Stimulated activated CD8-positive, alpha-beta memory T cell treated with anti-CD3 and anti-CD28 coated beads, Interleukin-15, amount 100 ng/mL, for 4 hours (primary cell): ENCODE data around the gene TPRG1.

Experiments used
- DNase-seq, 2 donors: peaks; one replicate each; pipeline ENCODE4 v3.0.0-alpha.2; 2020; ENCODE audit warnings: low read depth in 2 of 2

Gene TPRG1

DNA sequence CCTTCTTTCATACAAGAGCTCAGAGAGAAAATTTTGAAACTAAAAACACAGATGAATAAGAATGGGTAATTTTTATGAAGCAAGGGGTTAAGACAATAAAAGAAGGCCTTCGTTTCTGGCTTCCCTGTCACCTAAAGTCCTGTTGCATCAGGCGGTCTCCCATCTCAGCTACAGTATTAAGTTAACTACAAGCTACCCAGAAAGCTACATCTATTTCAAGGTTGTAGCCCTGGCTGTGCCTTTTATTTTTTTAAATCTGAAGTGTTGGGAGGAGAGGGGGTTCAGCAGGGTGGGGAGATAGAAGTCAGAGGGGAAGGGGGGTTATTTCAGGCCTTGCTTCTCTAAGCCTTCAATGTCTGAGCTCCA is 183.3 kb downstream of the TPRG1 start:
- no peak for DNase-seq

DNA sequence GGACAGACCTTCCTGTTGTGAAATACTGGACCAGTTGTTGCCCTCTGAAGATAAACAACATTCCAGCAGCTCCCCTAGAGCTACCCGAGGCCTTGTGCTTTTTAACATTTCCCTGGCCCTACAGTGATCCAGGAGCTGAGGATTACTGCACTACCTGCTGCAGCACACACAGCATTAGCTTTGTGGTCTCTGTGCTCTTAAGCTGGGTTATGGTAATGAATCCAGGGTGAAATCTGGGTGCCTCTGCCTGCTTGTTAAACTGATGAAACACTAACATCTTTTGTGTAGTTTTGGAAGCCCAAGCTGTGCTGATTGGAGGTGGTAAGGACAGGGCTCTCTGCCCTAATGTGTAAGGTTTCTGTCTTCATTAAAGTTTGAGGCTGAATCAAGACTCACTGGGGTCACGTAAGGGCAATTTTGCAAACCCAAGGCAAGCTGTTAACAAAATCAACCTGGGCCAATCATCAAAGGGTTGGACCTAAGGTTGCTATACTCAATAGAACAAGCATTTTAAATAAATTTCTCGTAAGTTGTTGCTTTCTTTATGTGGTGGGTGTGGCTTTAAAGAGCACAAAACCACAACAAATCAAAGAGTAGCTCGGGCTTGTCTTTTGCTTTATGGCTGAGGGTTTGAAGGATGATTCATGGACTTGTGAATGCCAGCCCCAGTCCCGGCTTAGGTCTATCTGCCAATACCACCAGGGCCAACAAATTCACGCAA is 183.9 kb downstream of the TPRG1 start:
- peak; percentile 5 to 25 for DNase-seq

DNA sequence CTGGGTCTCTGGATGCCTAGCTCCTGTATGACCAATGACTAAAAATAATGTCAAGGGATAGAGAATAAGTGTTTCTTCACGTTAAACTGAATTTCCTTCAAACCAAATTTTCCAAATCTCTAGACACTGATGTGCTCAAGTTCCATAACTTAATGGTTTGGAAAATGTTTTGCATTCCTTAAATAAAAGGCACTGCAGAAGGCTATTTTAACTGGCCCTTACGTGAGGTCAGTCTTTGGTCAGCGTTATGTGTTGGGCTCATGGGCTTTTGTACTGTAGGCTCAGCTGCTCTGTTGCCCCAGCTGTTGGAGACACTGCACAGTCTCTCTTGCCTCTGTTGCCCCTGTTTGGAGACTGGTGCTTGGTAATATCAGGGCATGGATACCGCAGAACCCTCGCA is 188.5 kb downstream of the TPRG1 start:
- no peak for DNase-seq

DNA sequence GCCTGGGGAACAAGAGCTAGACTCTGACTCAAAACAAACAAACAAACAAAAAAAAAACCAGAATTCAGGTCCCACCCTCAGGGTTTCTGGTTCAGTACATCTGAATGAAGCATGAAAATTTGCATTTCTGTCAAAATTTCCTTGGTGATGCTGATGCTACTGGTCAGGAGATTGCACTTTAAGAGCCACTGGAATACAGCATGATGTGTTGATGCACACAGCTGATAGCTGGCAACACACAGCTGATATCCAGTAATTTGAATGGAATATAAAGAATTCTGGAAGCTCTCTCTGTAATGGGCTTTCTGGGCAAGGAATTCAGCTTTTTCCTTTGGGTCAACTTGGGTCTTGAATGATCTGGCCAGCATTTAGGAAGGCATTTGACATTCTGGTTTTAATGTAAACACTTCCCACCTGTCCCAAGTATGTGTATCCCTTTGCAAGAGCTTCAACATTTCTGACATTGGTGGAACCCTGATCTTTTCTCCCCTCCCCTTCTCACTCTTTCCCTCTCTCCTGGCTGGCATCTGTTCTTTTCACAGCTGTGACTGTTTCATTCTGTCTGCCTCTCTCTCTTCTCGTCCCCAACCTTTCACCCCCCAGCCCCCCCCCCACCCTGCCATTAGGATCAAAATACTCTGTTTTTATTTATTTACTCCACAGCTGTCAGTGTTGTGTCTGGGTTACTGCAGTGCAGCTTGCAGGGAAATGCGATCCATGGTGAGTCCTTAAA is 189.5 kb downstream of the TPRG1 start:
- no peak for DNase-seq

DNA sequence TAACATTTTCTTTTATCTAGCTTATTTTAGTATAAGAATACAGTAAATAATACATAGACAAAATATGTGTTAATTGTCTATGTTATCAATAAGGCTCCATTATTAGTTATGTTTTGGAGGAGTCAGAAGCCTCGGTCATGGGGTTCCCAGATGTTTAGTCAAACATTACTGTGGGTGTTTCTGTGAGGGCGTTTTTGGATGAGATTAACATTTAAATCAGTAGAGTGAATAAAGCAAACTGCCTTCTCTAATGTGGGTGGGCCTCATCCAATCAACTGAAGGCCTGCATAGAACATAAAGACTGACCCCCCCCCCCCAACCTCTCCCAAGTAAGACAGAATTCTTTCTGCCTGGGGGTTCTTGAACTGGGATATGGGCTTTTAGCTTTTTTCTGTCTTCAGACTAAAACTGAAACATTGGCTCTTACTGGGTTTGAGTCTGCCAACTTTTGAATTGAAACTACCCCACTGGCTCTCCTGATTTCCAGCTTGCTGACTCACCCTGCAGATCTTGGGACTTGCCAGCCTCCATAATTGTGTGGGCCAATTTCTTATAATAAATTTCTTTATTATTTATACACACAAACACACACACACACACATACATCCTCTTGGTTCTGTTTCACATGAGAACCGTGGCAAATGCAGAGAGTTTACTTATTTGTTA is 192.0 kb downstream of the TPRG1 start:
- no peak for DNase-seq

DNA sequence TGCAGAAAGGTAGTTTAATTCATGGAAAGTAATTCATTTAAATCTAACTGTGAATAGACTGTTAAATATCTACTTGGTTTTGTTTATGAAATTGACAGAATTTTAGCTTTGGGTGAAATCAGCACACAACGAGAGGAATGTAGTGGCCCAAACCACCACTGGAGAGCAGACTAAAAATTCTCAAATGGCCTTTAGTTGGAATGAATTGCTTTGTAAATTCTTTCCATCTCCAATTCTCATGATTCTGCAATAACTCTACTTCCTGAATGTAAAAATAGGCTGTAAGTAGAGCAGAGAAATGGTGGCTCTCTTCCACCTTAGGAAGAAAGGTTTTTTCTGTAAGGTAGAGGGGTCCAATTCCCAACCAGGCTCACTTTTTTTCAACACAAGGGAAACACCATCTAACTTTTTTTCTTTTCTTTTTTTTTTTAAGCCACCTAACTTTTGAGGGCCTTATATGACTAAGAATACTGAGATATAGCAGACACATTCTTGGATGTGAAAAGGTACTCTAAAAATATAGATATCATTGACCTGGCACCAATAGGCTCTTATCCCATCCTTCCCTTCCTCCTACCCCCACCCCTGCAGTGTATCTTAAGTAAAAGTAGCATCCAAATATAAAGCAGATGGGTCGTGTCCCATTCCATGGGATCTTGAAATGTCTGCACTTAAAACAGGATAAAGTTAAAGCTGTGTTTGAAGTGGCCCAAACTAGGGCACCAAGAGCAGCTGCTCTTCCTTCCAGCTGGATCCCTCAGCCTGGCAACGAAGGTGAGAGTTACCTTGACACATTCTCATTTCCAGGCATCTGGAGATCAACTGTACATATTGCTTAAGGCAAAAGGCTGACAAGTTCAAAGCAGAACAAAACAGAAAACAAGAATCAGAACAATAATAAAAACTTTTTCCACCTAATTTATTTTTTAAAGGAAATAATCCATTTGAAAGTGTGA is 194.1 kb downstream of the TPRG1 start:
- DNase-seq: no peak

DNA sequence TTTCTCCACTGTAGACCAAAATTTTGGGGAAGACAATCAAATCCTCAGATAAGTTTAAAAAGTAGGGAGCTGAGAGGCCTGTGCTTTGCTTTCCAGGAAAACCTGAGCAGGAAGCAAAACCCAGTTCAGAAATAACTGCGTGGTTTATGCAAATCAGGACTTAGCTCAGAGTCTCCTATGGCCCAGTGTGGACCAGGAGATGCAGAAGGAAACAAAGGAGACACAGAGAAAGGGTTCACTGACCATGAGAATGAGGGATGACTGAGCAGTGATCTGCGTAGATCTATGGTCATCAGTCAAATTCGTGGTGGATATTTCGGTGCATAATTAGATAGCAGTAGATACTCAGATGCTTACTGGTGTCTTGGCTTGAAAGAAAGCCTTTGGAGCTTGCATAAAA is 196.6 kb downstream of the TPRG1 start:
- no peak for DNase-seq

DNA sequence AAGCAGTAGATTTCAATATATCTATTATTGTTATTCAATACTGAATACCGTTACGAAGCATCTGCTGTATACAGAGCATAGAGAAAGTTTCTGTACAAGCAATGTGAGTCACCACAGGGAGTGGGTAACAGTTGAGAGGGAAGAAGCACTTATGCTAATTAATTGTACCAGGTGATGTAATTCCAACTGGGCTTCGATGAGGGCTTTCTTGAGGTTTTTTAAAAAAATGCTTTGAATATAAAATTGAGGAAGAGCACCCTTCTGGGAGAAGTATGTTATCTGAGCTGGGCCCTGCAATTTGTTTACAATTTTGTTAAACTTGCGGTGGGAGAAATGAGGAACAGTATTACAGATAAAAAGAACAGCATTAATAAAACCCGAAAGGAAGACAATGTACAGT is 197.9 kb downstream of the TPRG1 start:
- no peak for DNase-seq

DNA sequence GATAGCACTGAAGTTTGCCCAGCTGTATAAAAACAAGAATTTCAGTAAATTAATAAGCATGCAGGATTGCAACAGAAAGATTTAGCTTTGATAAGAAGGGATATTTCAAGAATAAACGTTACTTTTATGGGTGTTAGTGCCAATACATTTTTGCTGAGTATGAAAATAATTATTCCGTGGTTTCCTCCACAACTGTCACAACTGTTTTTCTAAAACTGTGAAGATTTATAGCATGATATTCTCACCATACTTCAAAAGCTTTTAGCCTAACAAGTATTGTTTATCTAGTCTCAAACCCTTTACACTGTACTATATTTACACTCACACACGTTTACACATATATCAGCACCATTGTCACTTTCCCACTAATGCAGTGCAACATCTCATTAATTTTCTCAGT is 200.5 kb downstream of the TPRG1 start:
- no peak for DNase-seq
